Uterus (tissue), 2 donors: Measurements from ENCODE around the gene SUGCT.

Experiments used
- POLR2A ChIP-seq, 2 donors: fragments of 450-650 bp; IDR thresholded peaks; one replicate each; pipeline ENCODE4 v1.6.1; 2016; ENCODE audit warnings: antibody characterized with exemption in 2 of 2, mild to moderate bottlenecking in 1 of 2, moderate library complexity in 1 of 2
- TF ChIP-seq, protein P1 (sequence below), 4 experiments: fragments of 200-600 bp in 2 of 4; fragments of 450-650 bp in 2 of 4; sonication (generic) in 2 of 4; IDR thresholded peaks; one replicate each; pipeline ENCODE4 v1.5.1; 2016 to 2019; ENCODE audit warnings: antibody characterized with exemption in 4 of 4, mild to moderate bottlenecking in 2 of 4, moderate library complexity in 1 of 4

DNA sequence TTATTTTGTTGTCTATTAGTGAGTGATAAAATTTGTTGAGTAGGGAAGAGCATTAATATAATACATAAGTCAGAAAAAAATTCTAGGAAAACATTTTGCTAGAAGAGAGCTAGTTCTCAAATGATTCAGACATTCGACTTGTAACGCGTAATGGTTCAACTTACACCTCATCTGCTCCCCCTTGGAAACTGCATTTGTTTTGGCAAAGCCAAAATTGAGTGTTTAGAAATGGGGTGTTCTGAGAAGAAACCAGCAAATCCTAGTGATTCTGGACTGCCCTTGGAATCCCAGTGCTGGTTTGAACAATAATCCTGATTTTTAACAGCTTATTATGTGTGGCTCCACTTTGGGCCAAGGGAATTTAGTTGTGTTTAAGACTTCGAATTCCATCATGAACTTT, 475.7 kb downstream of the SUGCT start:
- TF ChIP-seq POLR2A (IDR thresholded peaks at IDR 0.05): no peak
- TF ChIP-seq, protein P1, sequence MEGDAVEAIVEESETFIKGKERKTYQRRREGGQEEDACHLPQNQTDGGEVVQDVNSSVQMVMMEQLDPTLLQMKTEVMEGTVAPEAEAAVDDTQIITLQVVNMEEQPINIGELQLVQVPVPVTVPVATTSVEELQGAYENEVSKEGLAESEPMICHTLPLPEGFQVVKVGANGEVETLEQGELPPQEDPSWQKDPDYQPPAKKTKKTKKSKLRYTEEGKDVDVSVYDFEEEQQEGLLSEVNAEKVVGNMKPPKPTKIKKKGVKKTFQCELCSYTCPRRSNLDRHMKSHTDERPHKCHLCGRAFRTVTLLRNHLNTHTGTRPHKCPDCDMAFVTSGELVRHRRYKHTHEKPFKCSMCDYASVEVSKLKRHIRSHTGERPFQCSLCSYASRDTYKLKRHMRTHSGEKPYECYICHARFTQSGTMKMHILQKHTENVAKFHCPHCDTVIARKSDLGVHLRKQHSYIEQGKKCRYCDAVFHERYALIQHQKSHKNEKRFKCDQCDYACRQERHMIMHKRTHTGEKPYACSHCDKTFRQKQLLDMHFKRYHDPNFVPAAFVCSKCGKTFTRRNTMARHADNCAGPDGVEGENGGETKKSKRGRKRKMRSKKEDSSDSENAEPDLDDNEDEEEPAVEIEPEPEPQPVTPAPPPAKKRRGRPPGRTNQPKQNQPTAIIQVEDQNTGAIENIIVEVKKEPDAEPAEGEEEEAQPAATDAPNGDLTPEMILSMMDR (IDR thresholded peaks at IDR 0.05): no peak
